Measurements from ENCODE around the gene AIG1. TPM values are rescaled to one million over a fixed set of nuclear protein-coding genes. Genes with fewer than 3 reads are reported as not detected.
"Not testable (repeated sequence)": the region's sequence is repeated elsewhere in the genome, so short reads cannot be mapped to it uniquely, and the experiment has no call there.

The AIG1 gene
- total and polyA plus RNA-seq, 4 donors, result 19.9 to 31.7 (median 27.3) TPM

DNA sequence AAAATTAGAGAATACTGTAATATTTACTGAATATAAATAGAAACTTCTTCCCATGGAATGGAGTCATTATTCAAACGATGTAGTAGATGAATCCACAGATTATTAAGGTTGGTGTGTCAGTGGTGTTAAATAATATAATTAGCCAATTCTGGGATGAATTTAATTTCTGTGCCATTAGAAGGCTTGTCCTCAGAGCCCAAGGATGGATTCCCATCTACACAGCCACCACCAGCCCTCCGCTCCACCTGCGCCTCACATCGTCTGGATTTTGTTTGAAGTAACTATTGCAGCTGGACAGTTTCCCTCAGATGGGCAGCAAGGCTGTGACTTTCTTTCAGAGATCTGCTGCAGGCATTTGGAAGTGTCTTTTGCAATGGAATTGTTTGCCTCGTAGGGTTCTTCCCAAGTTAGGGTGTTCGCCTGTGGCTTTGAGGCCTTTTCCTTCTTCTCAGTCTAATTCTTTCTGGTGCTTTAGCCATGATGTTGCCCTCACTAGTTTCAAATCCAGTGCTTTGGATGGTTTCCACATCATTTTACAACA, 104.7 kb downstream of the AIG1 start:
- TF ChIP-seq, protein P1, sequence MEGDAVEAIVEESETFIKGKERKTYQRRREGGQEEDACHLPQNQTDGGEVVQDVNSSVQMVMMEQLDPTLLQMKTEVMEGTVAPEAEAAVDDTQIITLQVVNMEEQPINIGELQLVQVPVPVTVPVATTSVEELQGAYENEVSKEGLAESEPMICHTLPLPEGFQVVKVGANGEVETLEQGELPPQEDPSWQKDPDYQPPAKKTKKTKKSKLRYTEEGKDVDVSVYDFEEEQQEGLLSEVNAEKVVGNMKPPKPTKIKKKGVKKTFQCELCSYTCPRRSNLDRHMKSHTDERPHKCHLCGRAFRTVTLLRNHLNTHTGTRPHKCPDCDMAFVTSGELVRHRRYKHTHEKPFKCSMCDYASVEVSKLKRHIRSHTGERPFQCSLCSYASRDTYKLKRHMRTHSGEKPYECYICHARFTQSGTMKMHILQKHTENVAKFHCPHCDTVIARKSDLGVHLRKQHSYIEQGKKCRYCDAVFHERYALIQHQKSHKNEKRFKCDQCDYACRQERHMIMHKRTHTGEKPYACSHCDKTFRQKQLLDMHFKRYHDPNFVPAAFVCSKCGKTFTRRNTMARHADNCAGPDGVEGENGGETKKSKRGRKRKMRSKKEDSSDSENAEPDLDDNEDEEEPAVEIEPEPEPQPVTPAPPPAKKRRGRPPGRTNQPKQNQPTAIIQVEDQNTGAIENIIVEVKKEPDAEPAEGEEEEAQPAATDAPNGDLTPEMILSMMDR (IDR thresholded peaks at IDR 0.05; ENCODE audit: control extremely low read depth, extremely low read depth), result no peak
- WGBS, 2 donors, result 95 to 97% methylated on average over 6 of the region's 6 CpGs
- Histone ChIP-seq H3K9ac (ENCODE audit: insufficient read depth in 1 of 2, low read length in 2 of 2) (no peak overlapping the region), H3K36me3 (ENCODE audit: control insufficient read depth in 4 of 4, insufficient read depth in 4 of 4, low read length in 4 of 4) (peaks cover 0 to 2% (median under 1%) of the 10 kb centered on the region in 4 donors), H3K27ac (ENCODE audit: low read depth in 1 of 2, low read length in 1 of 2) (no peak overlapping the region), H3K9me3 (ENCODE audit: control insufficient read depth in 4 of 4, insufficient read depth in 3 of 4, low read length in 3 of 4) (no peaks in the 10 kb centered on the region), H3K4me1 (ENCODE audit: control insufficient read depth in 5 of 5, insufficient read depth in 5 of 5, low read length in 5 of 5) (peaks cover 0 to 7% (median 0%) of the 10 kb centered on the region in 5 donors), H3K27me3 (ENCODE audit: control insufficient read depth in 3 of 3, insufficient read depth in 3 of 3, low read length in 2 of 3) (no peaks in the 10 kb centered on the region), H3K4me3 (no peak overlapping the region)
- DNase-seq (no peak), ATAC-seq (ENCODE audit: insufficient read depth, low FRiP score) (no peak)

DNA sequence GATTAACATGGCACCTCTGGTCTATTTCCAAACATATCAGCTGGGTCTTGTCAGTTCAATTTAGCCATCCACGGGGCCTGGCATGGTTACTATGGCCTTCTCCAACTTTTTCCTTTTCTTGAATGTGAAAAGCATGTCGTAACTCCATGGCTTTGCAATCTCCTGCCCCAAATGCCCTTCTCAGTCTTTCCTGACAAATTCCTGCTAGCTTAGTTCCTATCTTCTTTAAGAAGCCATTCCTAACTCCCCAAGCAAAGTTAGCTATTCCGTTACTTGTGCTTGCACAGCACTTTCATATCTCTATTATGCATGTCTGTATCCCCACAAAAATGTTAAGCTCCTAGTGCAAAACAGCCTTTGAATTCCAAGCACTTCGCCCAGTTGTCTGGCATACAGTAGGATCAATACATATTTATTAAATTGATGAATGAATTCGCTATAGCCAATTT, 105.6 kb downstream of the AIG1 start:
- Histone ChIP-seq H3K4me3 (no peak overlapping the region), H3K27me3 (ENCODE audit: control insufficient read depth in 3 of 3, insufficient read depth in 3 of 3, low read length in 2 of 3) (no peaks in the 10 kb centered on the region), H3K9ac (ENCODE audit: insufficient read depth in 1 of 2, low read length in 2 of 2) (no peak overlapping the region), H3K4me1 (ENCODE audit: control insufficient read depth in 5 of 5, insufficient read depth in 5 of 5, low read length in 5 of 5) (peaks cover 0 to 5% (median 0%) of the 10 kb centered on the region in 5 donors), H3K9me3 (ENCODE audit: control insufficient read depth in 4 of 4, insufficient read depth in 3 of 4, low read length in 3 of 4) (no peaks in the 10 kb centered on the region), H3K36me3 (ENCODE audit: control insufficient read depth in 4 of 4, insufficient read depth in 4 of 4, low read length in 4 of 4) (peaks cover 0 to 2% (median under 1%) of the 10 kb centered on the region in 4 donors), H3K27ac (ENCODE audit: low read depth in 1 of 2, low read length in 1 of 2) (no peak overlapping the region)
- TF ChIP-seq, protein P1 (IDR thresholded peaks at IDR 0.05; ENCODE audit: control extremely low read depth, extremely low read depth), result no peak
- ATAC-seq (ENCODE audit: insufficient read depth, low FRiP score) (no peak), DNase-seq (no peak)
- 92 to 94% methylated on average over 5 of the region's 5 CpGs for WGBS, 2 donors

DNA sequence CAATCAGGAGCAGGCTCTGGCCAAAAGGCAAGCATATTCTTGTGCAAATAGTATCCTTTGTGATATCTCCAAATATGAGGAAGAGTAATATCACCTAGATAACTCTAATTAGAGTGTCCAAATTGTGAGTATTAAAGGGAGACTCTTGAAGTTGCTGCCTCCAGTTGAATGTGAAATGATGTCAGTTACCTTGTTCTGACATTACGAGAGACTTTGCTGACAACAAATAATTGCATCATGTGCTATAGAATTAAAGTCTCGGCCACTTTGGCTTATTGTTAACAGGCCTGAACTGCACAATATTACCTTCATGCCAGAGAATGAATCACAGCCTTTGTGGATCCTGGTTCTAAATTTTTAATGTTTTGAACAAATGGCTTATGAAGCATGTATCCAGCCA, 106.5 kb downstream of the AIG1 start:
- Histone ChIP-seq H3K27me3 (ENCODE audit: control insufficient read depth in 3 of 3, insufficient read depth in 3 of 3, low read length in 2 of 3) (no peaks in the 10 kb centered on the region), H3K9me3 (ENCODE audit: control insufficient read depth in 4 of 4, insufficient read depth in 3 of 4, low read length in 3 of 4) (no peaks in the 10 kb centered on the region), H3K9ac (ENCODE audit: insufficient read depth in 1 of 2, low read length in 2 of 2) (no peak overlapping the region), H3K36me3 (ENCODE audit: control insufficient read depth in 4 of 4, insufficient read depth in 4 of 4, low read length in 4 of 4) (peaks cover 0 to 2% (median under 1%) of the 10 kb centered on the region in 4 donors), H3K4me3 (no peak overlapping the region), H3K27ac (ENCODE audit: low read depth in 1 of 2, low read length in 1 of 2) (no peak overlapping the region), H3K4me1 (ENCODE audit: control insufficient read depth in 5 of 5, insufficient read depth in 5 of 5, low read length in 5 of 5) (peaks cover 0 to 5% (median 0%) of the 10 kb centered on the region in 5 donors)
- DNase-seq (no peak), ATAC-seq (ENCODE audit: insufficient read depth, low FRiP score) (no peak)
- whole genome bisulfite sequencing, 2 donors, result 48 to 73% methylated on average over 2 of the region's 2 CpGs
- TF ChIP-seq, protein P1 (IDR thresholded peaks at IDR 0.05; ENCODE audit: control extremely low read depth, extremely low read depth), result no peak

DNA sequence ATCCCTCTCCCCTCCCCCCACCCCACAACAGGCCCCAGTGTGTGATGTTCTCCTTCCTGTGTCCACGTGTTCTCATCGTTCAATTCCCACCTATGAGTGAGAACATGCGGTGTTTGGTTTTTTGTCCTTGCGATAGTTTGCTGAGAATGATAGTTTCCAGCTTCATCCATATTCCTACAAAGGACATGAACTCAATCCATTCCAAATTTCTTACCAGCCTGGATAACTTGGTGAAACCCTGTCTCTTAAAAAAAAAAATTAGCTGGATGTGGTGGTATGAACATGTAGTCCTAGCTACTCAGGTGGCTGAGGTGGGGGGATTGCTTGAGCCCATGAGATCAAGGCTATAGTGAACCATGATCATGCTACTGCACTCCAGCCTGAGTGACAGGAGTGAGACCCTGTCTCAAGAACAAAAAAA, 107.7 kb downstream of the AIG1 start:
- H3K27ac ChIP-seq (ENCODE audit: low read depth in 1 of 2, low read length in 1 of 2); H3K27me3 ChIP-seq (ENCODE audit: control insufficient read depth in 3 of 3, insufficient read depth in 3 of 3, low read length in 2 of 3); H3K4me3 ChIP-seq; H3K9me3 ChIP-seq (ENCODE audit: control insufficient read depth in 4 of 4, insufficient read depth in 3 of 4, low read length in 3 of 4); DNase-seq; H3K9ac ChIP-seq (ENCODE audit: insufficient read depth in 1 of 2, low read length in 2 of 2); H3K36me3 ChIP-seq (ENCODE audit: control insufficient read depth in 4 of 4, insufficient read depth in 4 of 4, low read length in 4 of 4); ATAC-seq (ENCODE audit: insufficient read depth, low FRiP score); H3K4me1 ChIP-seq (ENCODE audit: control insufficient read depth in 5 of 5, insufficient read depth in 5 of 5, low read length in 5 of 5): not testable (repeated sequence)
- WGBS, 2 donors, result 88 to 91% methylated on average over 4 of the region's 4 CpGs
